Skeletal muscle satellite cell (primary cell): ENCODE results near the gene CLMN.
"Not testable (repeated sequence)": the region's sequence is repeated elsewhere in the genome, so short reads cannot be mapped to it uniquely, and the experiment has no call there.

Experiments used
- H3K27me3 ChIP-seq: 2 replicates; pipeline ENCODE4 v1.7.0; 2013; ENCODE audit warnings: low read length; ENCODE audit not compliant: control insufficient read depth, insufficient read depth
- H3K36me3 ChIP-seq: 2 replicates; pipeline ENCODE4 v1.7.0; 2013; ENCODE audit warnings: mild to moderate bottlenecking, control low read depth, low read length; ENCODE audit not compliant: insufficient read depth
- H3K4me1 ChIP-seq: 2 replicates; pipeline ENCODE4 v1.7.0; 2013; ENCODE audit warnings: low read length; ENCODE audit not compliant: control insufficient read depth, insufficient read depth
- H3K4me2 ChIP-seq: 2 replicates; pipeline ENCODE4 v1.7.0; 2013; ENCODE audit warnings: mild to moderate bottlenecking, low read length
- H3K4me3 ChIP-seq: 2 replicates; pipeline ENCODE4 v1.7.0; 2013; ENCODE audit warnings: low read length
- H3K9ac ChIP-seq: 2 replicates; pipeline ENCODE4 v1.7.0; 2013; ENCODE audit warnings: mild to moderate bottlenecking, low read depth, low read length, moderate library complexity
- H3K9me3 ChIP-seq: replicated peaks from 2 replicates; pipeline ENCODE4 v1.7.0; 2013; ENCODE audit warnings: mild to moderate bottlenecking, control low read depth, low read length

CLMN gene

GRCh38 chr14:95215094-95215725, 104.5 kb downstream of the CLMN start:
- Histone ChIP-seq H3K36me3 (no peaks in the 10 kb centered on the region), H3K9me3 (no peaks in the 10 kb centered on the region), H3K4me2 (no peak overlapping the region)

GRCh38 chr14:95213774-95214173, 105.9 kb downstream of the CLMN start:
- Histone ChIP-seq H3K4me2 (no peak overlapping the region), H3K9me3 (no peaks in the 10 kb centered on the region), H3K4me1 (no peaks in the 10 kb centered on the region), H3K9ac (no peak overlapping the region), H3K36me3 (no peaks in the 10 kb centered on the region), H3K27me3 (no peaks in the 10 kb centered on the region), H3K4me3 (no peak overlapping the region)

More at GRCh38 chr14:95215094-95215725, 104.5 kb downstream of the CLMN start:
- no peak overlapping the region for H3K4me3 ChIP-seq
- H3K9ac ChIP-seq, result no peak overlapping the region
- H3K4me1 ChIP-seq, result no peaks in the 10 kb centered on the region
- H3K27me3 ChIP-seq, result no peaks in the 10 kb centered on the region

GRCh38 chr14:95211721-95212504, 107.8 kb downstream of the CLMN start:
- Histone ChIP-seq H3K36me3 (no peaks in the 10 kb centered on the region), H3K27me3 (no peaks in the 10 kb centered on the region), H3K9ac (no peak overlapping the region), H3K4me3 (no peak overlapping the region), H3K9me3 (no peaks in the 10 kb centered on the region), H3K4me1 (no peaks in the 10 kb centered on the region), H3K4me2 (no peak overlapping the region)

DNA sequence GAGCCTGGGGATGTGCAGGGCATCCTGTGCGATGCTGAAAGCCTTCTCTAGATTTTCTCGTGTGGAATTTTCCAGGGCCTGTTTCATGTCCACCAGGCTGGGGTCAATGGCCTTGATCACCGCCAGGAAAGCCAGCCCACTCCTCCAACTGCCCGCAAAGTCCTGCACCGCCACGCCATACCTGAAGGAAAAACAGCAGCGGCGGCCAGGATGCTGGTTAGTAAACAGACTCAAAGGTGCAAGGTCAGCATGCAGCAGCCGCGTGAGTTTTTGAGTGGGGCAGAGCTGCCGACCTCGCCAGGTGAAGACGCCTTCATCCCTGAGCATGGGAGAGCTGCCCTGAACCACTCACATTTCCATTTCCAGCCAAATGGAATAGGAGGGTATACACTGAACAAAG, 109.0 kb downstream of the CLMN start:
- Histone ChIP-seq H3K4me1 (no peaks in the 10 kb centered on the region), H3K9ac (no peak overlapping the region), H3K4me2 (no peak overlapping the region), H3K4me3 (no peak overlapping the region), H3K36me3 (no peaks in the 10 kb centered on the region), H3K9me3 (no peaks in the 10 kb centered on the region), H3K27me3 (no peaks in the 10 kb centered on the region)

- no peaks in the 10 kb centered on the region for H3K4me1 ChIP-seq
- no peak overlapping the region for H3K4me2 ChIP-seq
- H3K4me3 ChIP-seq, result no peak overlapping the region
- H3K9ac ChIP-seq, result no peak overlapping the region
- H3K36me3 ChIP-seq, result no peaks in the 10 kb centered on the region
- no peaks in the 10 kb centered on the region for H3K27me3 ChIP-seq
- no peaks in the 10 kb centered on the region for H3K9me3 ChIP-seq
Observed at GRCh38 chr14:95208598-95208997, 111.1 kb downstream of the CLMN start.

DNA sequence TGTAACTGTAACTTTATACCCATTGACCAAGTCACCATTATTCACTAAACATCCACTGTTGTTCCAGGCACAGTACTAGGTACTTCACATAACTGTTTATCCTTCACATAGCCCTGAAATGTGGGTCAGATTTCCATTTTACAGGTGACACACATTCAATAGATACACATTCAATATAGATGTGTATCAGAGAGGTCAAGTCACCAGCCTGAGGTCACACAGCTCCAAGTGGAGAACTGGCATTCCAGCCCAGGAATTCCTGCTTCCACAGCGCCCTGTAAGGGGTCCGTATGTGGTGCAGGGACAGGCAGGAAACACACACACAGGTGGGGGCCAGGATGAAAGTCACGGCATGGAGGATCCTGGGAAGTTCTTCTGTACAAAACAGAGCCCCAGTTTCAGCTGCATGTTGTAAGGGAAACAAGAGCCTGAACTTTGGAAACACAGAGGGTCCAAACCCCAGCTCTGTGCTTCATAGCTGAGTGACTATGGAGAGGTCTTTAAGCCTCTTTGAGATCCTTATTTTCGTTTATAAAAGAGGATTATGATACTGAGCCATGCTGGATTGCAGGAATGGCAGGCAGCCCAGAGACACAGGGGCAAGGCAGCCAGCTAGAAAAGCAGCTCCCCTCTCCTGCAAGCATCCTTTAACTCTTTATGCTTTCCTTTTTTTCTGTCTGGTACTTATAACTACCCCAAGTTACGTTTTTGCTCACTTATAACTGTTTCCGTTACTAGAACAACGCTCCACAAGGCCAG, 112.1 kb downstream of the CLMN start:
- Histone ChIP-seq H3K4me3 (no peak overlapping the region), H3K9ac (no peak overlapping the region), H3K4me2 (no peak overlapping the region), H3K4me1 (no peaks in the 10 kb centered on the region), H3K9me3 (no peaks in the 10 kb centered on the region), H3K27me3 (no peaks in the 10 kb centered on the region), H3K36me3 (no peaks in the 10 kb centered on the region)

DNA sequence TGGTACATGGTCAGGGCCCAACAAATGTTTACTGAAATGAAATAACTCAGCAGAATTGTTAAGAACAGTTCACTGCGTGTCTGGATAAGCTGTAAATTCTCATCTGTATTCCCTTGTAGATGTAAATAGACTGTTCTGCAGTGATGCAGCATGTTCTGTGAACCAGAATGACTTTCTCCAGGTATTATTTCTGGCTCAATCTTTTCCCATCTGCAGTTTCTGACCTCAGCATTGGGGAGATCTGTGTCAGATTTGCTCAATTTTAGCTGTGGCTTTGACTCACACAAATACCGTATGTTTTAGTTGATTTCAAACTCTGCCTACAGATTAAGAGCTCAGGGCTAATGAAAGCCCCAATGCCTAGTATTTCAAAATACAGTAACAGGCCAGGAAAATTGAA, 113.2 kb downstream of the CLMN start:
- Histone ChIP-seq H3K9me3 (no peaks in the 10 kb centered on the region), H3K27me3 (no peaks in the 10 kb centered on the region), H3K36me3 (no peaks in the 10 kb centered on the region), H3K4me3 (no peak overlapping the region), H3K4me2 (no peak overlapping the region), H3K4me1 (no peaks in the 10 kb centered on the region), H3K9ac (no peak overlapping the region)

GRCh38 chr14:95204705-95205104, 115.0 kb downstream of the CLMN start:
- Histone ChIP-seq H3K9ac (no peak overlapping the region), H3K36me3 (no peaks in the 10 kb centered on the region), H3K4me3 (no peak overlapping the region), H3K4me1 (no peaks in the 10 kb centered on the region), H3K9me3 (no peaks in the 10 kb centered on the region), H3K4me2 (no peak overlapping the region), H3K27me3 (no peaks in the 10 kb centered on the region)

DNA sequence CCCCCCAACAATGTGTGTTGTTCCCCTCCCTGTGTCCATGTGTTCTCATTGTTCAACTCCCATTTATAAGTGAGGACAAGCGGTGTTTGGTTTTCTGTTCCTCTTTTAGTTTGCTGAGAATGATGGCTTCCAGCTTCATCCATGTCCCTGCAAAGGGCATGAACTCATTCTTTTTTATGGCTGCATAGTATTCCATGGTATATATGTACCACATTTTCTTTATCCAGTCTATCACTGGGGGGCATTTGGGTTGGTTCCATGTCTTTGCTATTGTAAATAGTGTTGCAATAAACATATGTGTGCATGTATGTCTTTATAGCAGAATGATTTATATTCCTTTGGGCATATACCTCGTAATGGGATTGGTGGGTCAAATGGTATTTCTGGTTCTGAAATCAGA, 118.0 kb downstream of the CLMN start:
- not testable (repeated sequence) for H3K4me3 ChIP-seq, H3K4me1 ChIP-seq, H3K9ac ChIP-seq, H3K27me3 ChIP-seq, H3K4me2 ChIP-seq, H3K36me3 ChIP-seq, H3K9me3 ChIP-seq

DNA sequence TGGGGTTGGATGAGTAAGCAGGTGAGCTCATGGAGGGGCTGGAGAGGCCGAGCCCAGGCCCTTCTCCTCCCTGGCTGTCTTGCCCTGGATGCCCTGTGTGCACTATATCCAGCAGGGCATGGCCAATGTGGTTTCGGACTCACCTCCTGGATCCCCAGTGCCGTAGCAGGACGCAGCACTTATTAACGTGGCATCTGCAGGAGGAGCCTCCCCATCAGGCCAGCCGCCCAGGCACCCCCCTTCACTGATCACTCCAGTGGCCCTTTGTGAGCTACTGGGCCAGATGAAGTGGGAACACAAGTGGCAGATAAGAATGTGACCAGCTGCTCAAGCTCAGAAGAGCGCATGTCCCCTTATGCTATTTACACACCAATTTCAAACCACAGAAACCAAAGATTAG, 119.3 kb downstream of the CLMN start:
- Histone ChIP-seq H3K9ac (no peak overlapping the region), H3K27me3 (no peaks in the 10 kb centered on the region), H3K4me2 (no peak overlapping the region), H3K4me3 (no peak overlapping the region), H3K9me3 (no peaks in the 10 kb centered on the region), H3K4me1 (no peaks in the 10 kb centered on the region), H3K36me3 (no peaks in the 10 kb centered on the region)

- Histone ChIP-seq H3K4me1 (no peaks in the 10 kb centered on the region), H3K9ac (no peak overlapping the region), H3K9me3 (no peaks in the 10 kb centered on the region), H3K4me2 (no peak overlapping the region), H3K36me3 (no peaks in the 10 kb centered on the region), H3K4me3 (no peak overlapping the region), H3K27me3 (no peaks in the 10 kb centered on the region)
Observed at GRCh38 chr14:95199298-95199983, 120.3 kb downstream of the CLMN start.
